ENCODE measurements around the gene PDZD4. TPM values are rescaled to one million over a fixed set of nuclear protein-coding genes. Genes with fewer than 3 reads are reported as not detected.

The PDZD4 gene
- total RNA-seq, 1 donor from 2014 or later: 7.7 TPM

GRCh38 chrX:153789654-153790053, 40.7 kb downstream of the PDZD4 start:
- no peak for DNase-seq (ENCODE audit: low spot score)

DNA sequence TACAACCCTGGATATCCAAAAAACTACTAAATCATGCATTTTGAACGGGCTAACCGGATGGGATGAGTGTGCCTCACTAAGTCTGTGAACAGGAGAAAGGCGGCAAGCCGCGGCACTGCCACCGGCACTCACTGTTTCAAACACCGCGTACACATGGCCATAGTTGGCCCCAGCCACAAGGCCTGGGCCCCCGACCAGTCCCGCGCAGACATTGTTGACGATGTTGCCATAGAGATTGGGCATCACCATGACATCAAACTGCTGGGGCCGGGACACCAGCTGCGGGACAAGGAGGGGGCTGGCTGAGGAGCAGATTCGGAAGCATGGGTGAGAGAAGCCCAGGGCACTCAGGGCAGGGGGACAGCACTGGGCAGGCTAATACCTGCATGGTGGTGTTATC, 43.7 kb downstream of the PDZD4 start:
- no peak for DNase-seq (ENCODE audit: low spot score)

GRCh38 chrX:153784325-153784967, 45.9 kb downstream of the PDZD4 start:
- DNase-seq (ENCODE audit: low spot score): no peak

- no peak for DNase-seq (ENCODE audit: low spot score)
These were observed 46.8 kb downstream of the PDZD4 start for GRCh38 chrX:153783378-153784013.

- DNase-seq (ENCODE audit: low spot score): no peak
These were observed 47.5 kb downstream of the PDZD4 start for GRCh38 chrX:153782871-153783270.

- DNase-seq (ENCODE audit: low spot score): no peak
These were observed 48.0 kb downstream of the PDZD4 start for GRCh38 chrX:153782313-153782712.

- peak; percentile 21 for DNase-seq (ENCODE audit: low spot score)
These were observed 48.8 kb downstream of the PDZD4 start for GRCh38 chrX:153781428-153782047.

GRCh38 chrX:153780678-153781427, 49.5 kb downstream of the PDZD4 start, which contains the start of gene SRPK3:
Gene SRPK3 (plus strand): TSS chrX:153781041. CDS start chrX:153781087, 46 bp downstream.
- DNase-seq (ENCODE audit: low spot score): peak; percentile 40

- no peak for DNase-seq (ENCODE audit: low spot score)
These were observed 50.3 kb downstream of the PDZD4 start for GRCh38 chrX:153779891-153780677.

- no peak for DNase-seq (ENCODE audit: low spot score)
These were observed 51.7 kb downstream of the PDZD4 start for GRCh38 chrX:153778684-153779101.

GRCh38 chrX:153778181-153778580, 52.2 kb downstream of the PDZD4 start:
- DNase-seq (ENCODE audit: low spot score): no peak

- DNase-seq (ENCODE audit: low spot score): no peak
These were observed 52.9 kb downstream of the PDZD4 start for GRCh38 chrX:153777261-153778090.

GRCh38 chrX:153776611-153777045, 53.7 kb downstream of the PDZD4 start:
- no peak for DNase-seq (ENCODE audit: low spot score)

- DNase-seq (ENCODE audit: low spot score): no peak
These were observed 54.2 kb downstream of the PDZD4 start for GRCh38 chrX:153776120-153776599.

- no peak for DNase-seq (ENCODE audit: low spot score)
These were observed 54.8 kb downstream of the PDZD4 start for GRCh38 chrX:153775293-153776119.

DNA sequence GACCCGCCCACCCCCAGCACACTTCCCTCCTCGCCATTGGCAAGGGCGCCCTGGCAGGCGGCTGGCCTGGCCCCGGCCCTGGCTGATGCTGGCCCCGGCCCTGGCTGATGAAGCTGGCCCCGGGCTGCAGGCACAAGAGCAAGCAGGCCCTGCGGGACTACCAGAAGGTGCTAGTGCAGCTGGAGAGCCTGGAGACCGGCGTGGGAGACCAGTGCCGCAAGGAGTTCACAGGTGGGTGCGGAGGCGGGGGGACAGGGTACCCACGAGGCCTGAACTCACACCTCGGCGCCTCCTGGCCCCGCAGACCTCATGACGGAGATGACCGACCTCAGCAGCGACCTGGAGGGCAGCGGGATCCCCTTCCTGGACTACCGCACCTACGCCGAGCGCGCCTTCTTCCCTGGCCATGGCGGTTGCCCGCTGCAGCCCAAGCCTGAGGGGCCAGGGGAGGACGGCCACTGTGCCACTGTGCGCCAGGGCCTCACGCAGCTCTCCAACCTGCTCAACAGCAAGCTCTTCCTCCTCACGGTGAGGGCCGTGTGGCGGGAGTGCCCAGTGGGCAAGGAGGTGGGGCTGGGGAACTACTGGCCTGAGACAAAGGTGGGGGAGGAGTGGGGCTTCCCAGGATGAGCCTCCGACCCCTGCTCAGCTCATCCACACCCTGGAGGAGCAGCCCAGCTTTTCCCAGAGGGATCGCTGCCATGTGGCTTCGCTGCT, 55.6 kb downstream of the PDZD4 start:
- no peak for DNase-seq (ENCODE audit: low spot score)

DNA sequence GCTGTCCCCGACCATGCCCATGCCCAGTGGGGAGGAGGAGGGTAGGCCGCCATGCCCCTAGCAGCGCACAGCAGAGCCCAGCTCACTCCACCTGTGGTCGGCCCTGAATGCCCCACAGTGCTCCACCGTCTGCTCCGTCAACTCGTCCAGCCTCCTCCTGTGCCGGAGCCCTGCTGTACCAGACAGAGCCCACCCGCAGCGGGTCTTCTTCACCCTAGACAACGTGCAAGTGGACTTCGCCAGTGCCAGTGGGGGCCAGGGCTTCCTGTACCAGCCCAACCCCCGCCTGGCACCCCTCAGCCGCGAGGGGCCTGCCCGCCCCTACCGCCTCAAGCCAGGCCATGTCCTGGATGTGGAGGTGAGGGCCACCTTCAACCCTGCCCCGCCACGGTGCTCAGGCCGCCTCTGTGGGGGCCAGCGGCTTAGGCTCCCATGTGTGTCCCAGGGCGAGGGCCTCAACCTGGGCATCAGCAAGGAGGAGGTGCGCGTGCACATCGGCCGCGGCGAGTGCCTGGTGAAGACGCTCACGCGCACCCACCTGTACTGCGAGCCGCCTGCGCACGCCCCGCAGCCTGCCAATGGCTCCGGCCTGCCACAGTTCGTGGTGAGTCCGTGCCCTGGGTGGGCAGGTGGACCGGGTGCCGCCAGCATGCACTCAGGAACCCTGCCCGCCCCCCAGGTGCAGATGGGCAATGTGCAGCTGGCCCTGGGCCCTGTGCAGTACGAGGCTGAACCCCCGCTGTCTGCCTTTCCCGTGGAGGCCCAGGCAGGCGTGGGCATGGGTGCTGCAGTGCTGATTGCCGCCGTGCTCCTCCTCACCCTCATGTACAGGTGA, 56.4 kb downstream of the PDZD4 start:
- DNase-seq (ENCODE audit: low spot score): no peak

- DNase-seq (ENCODE audit: low spot score): no peak
These were observed 57.1 kb downstream of the PDZD4 start for GRCh38 chrX:153773218-153773611.
